H1 (cell line): ENCODE data around the gene PLA2G10. TPM values are rescaled to one million over a fixed set of nuclear protein-coding genes. Genes with fewer than 3 reads are reported as not detected.

Experiments
- CTCF ChIA-PET: fragments of 300-600 bp; sonication (Branson Sonifier 250); formaldehyde crosslinking; loops from one replicate; lab custom pipeline; 2021; ENCODE audit not compliant: partially characterized antibody; lab: Charles Lee
- POLR2A ChIA-PET: fragments of 300-600 bp; sonication (Branson Sonifier 250); formaldehyde crosslinking; loops from one replicate; lab custom pipeline; 2021; ENCODE audit warnings: inconsistent platforms; ENCODE audit not compliant: partially characterized antibody; lab: Charles Lee
- DNase-seq, 2 experiments: peaks; one replicate each; pipeline versions ENCODE4 v3.0.0 to v3.0.0-alpha.2; 2010 to 2022; ENCODE audit warnings: low spot score in 2 of 2, low read depth in 1 of 2, mixed read lengths in 1 of 2
- FAIRE-seq: peaks from 2 replicates; lab custom pipeline; 2011; peaks lifted over from hg19 to GRCh38; lab: Jason Lieb, UNC
- H2AFZ ChIP-seq: 2 replicates; pipeline ENCODE4 v1.8.1; 2012; ENCODE audit warnings: low read length, inconsistent platforms
- H2AK5ac ChIP-seq: 2 replicates; pipeline ENCODE4 v1.6.1; 2013; ENCODE audit warnings: low read depth, low read length
- H2BK120ac ChIP-seq: replicated peaks from 2 replicates; pipeline ENCODE3; 2013; ENCODE audit warnings: low read depth, low read length, inconsistent platforms
- H2BK12ac ChIP-seq: 2 replicates; pipeline ENCODE4 v1.6.1; 2013; ENCODE audit warnings: low read depth, low read length
- H2BK15ac ChIP-seq: 2 replicates; pipeline ENCODE4 v1.6.1; 2013; ENCODE audit warnings: low read length
- H2BK20ac ChIP-seq: 2 replicates; pipeline ENCODE4 v1.6.1; 2013; ENCODE audit warnings: low read length
- H2BK5ac ChIP-seq: 2 replicates; pipeline ENCODE4 v1.6.1; 2013; ENCODE audit warnings: low read depth, low read length
- H3K14ac ChIP-seq: 2 replicates; pipeline ENCODE4 v1.6.1; 2013; ENCODE audit warnings: inconsistent platforms; ENCODE audit not compliant: insufficient read length
- H3K18ac ChIP-seq: 2 replicates; pipeline ENCODE4 v1.6.1; 2013; ENCODE audit warnings: low read length; ENCODE audit errors: extremely low read depth
- H3K23ac ChIP-seq: 2 replicates; pipeline ENCODE4 v1.6.1; 2013; ENCODE audit warnings: inconsistent platforms; ENCODE audit not compliant: insufficient read length
- H3K23me2 ChIP-seq: 2 replicates; pipeline ENCODE4 v1.6.1; 2013; ENCODE audit warnings: low read depth, low read length
- H3K27ac ChIP-seq: 2 replicates; pipeline ENCODE4 v1.6.1; 2011; ENCODE audit warnings: low read depth, low read length, inconsistent platforms
- H3K27me3 ChIP-seq, 4 experiments: replicated peaks in 1 of 4; 1 replicate in 1 of 4; 2 replicates in 3 of 4; pipeline versions ENCODE4 v1.6.1 to v1.8.1; 2011 to 2013; ENCODE audit warnings: low read length in 3 of 4, mild to moderate bottlenecking in 3 of 4, inconsistent platforms in 2 of 4, mixed read lengths in 2 of 4, moderate library complexity in 1 of 4; ENCODE audit not compliant: control insufficient read depth in 3 of 4, insufficient read depth in 3 of 4; ENCODE audit errors: extremely low read depth in 1 of 4
- H3K36me3 ChIP-seq, 4 experiments: 2 replicates each; pipeline versions ENCODE4 v1.6.1 to v1.8.1; 2011 to 2013; ENCODE audit warnings: mild to moderate bottlenecking in 4 of 4, low read length in 3 of 4, moderate library complexity in 2 of 4, control low read depth in 1 of 4, inconsistent platforms in 1 of 4; ENCODE audit not compliant: insufficient read depth in 4 of 4, control insufficient read depth in 2 of 4
- H3K4ac ChIP-seq: replicated peaks from 2 replicates; pipeline ENCODE3; 2013; ENCODE audit warnings: low read length, low read depth, mixed read lengths, inconsistent platforms; ENCODE audit not compliant: insufficient read length
- H3K4me1 ChIP-seq, 4 experiments: replicated peaks in 1 of 4; 1 replicate in 1 of 4; 2 replicates in 3 of 4; pipeline versions ENCODE4 v1.6.1 to v1.8.1; 2011 to 2013; ENCODE audit warnings: low read length in 3 of 4, inconsistent platforms in 2 of 4, mixed read lengths in 1 of 4; ENCODE audit not compliant: insufficient read depth in 4 of 4, control insufficient read depth in 3 of 4
- H3K4me2 ChIP-seq, 2 experiments: 2 replicates each; pipeline versions ENCODE4 v1.6.1 to v1.8.1; 2011 to 2013; ENCODE audit warnings: low read depth in 2 of 2, low read length in 2 of 2, control low read depth in 1 of 2, inconsistent platforms in 1 of 2, mild to moderate bottlenecking in 1 of 2; ENCODE audit not compliant: insufficient read depth in 1 of 2
- H3K4me3 ChIP-seq, 4 experiments: fragments of 200-600, 300-600 bp in 1 of 4; sonication (generic), shearing (Covaris generic), sonication (Bioruptor Twin) in 1 of 4; 2 replicates each; pipeline versions ENCODE4 v1.5.1 to v1.8.1; 2011 to 2016; ENCODE audit warnings: low read length in 4 of 4, low read depth in 3 of 4, control low read depth in 2 of 4, inconsistent platforms in 2 of 4, mild to moderate bottlenecking in 2 of 4, mixed read lengths in 1 of 4, moderate library complexity in 1 of 4; ENCODE audit not compliant: insufficient read depth in 2 of 4; ENCODE audit errors: extremely low read depth in 1 of 4
- H3K56ac ChIP-seq: replicated peaks from 2 replicates; pipeline ENCODE3; 2013; ENCODE audit warnings: low read depth, mild to moderate bottlenecking, mixed read lengths, low read length, inconsistent platforms; ENCODE audit not compliant: insufficient read length
- H3K79me1 ChIP-seq: 2 replicates; pipeline ENCODE4 v1.6.1; 2013; ENCODE audit warnings: low read depth, low read length, control low read depth
- H3K79me2 ChIP-seq, 2 experiments: 2 replicates each; pipeline versions ENCODE4 v1.6.1 to v1.8.1; 2012 to 2013; ENCODE audit warnings: low read length in 2 of 2, mild to moderate bottlenecking in 2 of 2, inconsistent platforms in 1 of 2; ENCODE audit not compliant: insufficient read depth in 2 of 2, control insufficient read depth in 1 of 2
- H3K9ac ChIP-seq, 4 experiments: replicated peaks in 1 of 4; 1 replicate in 1 of 4; 2 replicates in 3 of 4; pipeline versions ENCODE4 v1.6.1 to v1.8.1; 2011 to 2013; ENCODE audit warnings: low read depth in 3 of 4, low read length in 3 of 4, control low read depth in 2 of 4, mild to moderate bottlenecking in 2 of 4, moderate library complexity in 2 of 4, inconsistent platforms in 1 of 4; ENCODE audit errors: extremely low read depth in 1 of 4
- H3K9me3 ChIP-seq, 2 experiments: 2 replicates each; pipeline versions ENCODE4 v1.6.1 to v1.8.1; 2012 to 2013; ENCODE audit warnings: mild to moderate bottlenecking in 2 of 2, moderate library complexity in 2 of 2, control low read depth in 1 of 2, inconsistent platforms in 1 of 2, low read depth in 1 of 2, low read length in 1 of 2, mixed read lengths in 1 of 2; ENCODE audit not compliant: insufficient read depth in 2 of 2
- H4K20me1 ChIP-seq, 2 experiments: replicated peaks in 1 of 2; 2 replicates each; pipeline versions ENCODE3 to v1.8.1; 2011 to 2013; ENCODE audit warnings: inconsistent platforms in 2 of 2, low read length in 2 of 2, mild to moderate bottlenecking in 1 of 2; ENCODE audit not compliant: insufficient read depth in 2 of 2, control insufficient read depth in 1 of 2
- H4K5ac ChIP-seq: 2 replicates; pipeline ENCODE4 v1.6.1; 2013; ENCODE audit warnings: low read length, low read depth, mixed read lengths, inconsistent platforms; ENCODE audit not compliant: insufficient read length
- H4K8ac ChIP-seq: 2 replicates; pipeline ENCODE4 v1.8.0; 2013; ENCODE audit warnings: mild to moderate bottlenecking, moderate library complexity, low read length, inconsistent platforms; ENCODE audit not compliant: insufficient read depth; ENCODE audit errors: extremely low read depth
- H4K91ac ChIP-seq: replicated peaks from 2 replicates; pipeline ENCODE3; 2013; ENCODE audit warnings: low read length, mixed read lengths, inconsistent platforms; ENCODE audit not compliant: insufficient read length
- CBX5 ChIP-seq: fragments of 300-800, 300-1000 bp; sonication (generic); IDR thresholded peaks from 2 replicates; pipeline ENCODE4 v1.7.1; 2016; ENCODE audit warnings: antibody characterized with exemption, low read length, low read depth
- CTCF ChIP-seq, 3 experiments: IDR thresholded peaks; 1 replicate in 2 of 3; 2 replicates in 1 of 3; pipeline versions ENCODE4 v1.5.1 to v1.6.1; 2011; ENCODE audit warnings: low read length in 3 of 3, mild to moderate bottlenecking in 3 of 3, inconsistent platforms in 2 of 3, low read depth in 1 of 3, moderate library complexity in 1 of 3; ENCODE audit not compliant: insufficient read depth in 1 of 3; ENCODE audit errors: control extremely low read depth in 1 of 3
- RXRA ChIP-seq: IDR thresholded peaks from 2 replicates; pipeline ENCODE4 v1.6.1; 2011; ENCODE audit warnings: low read depth, mild to moderate bottlenecking, low read length, moderate library complexity; ENCODE audit not compliant: insufficient read depth
- WGBS, 2 experiments: shearing (Covaris generic) in 1 of 2; methylation state at CpG; one replicate each; pipeline versions ENCODE4 v1.1.6 to v1.1.7; 2013 to 2015; ENCODE audit warnings: low lambda C conversion rate in 2 of 2, mixed read lengths in 2 of 2, inconsistent platforms in 1 of 2, low coverage in 1 of 2, missing lambda C conversion rate in 1 of 2; ENCODE audit not compliant: insufficient replicate concordance in 2 of 2, insufficient coverage in 1 of 2, insufficient read length in 1 of 2; ENCODE audit errors: extremely low coverage in 1 of 2, missing lambda C conversion rate in 1 of 2; 5-methylcytosine and 5-hydroxymethylcytosine counted together
- polyA plus RNA-seq, 7 experiments: library from polyadenylated mRNA; depleted of rRNA in 3 of 7; stranded (reverse) in 5 of 7; unstranded in 2 of 7; fragments of >200 nt in 5 of 7; fragments of 200-250 nt in 2 of 7; gene quantifications; 1 replicate in 5 of 7; 2 replicates in 1 of 7; 4 replicates in 1 of 7; pipeline versions ENCODE4 v1.2.1 to v1.2.3, GENCODE V29; 2011 to 2013; ENCODE audit warnings: missing spikeins in 2 of 7, mixed read lengths in 2 of 7
- total RNA-seq: library from RNA; stranded (reverse); fragmentation: NEBNext Ultra II Directional; extraction: Animal tissue kit (Norgen Biotek cat#: 25700); gene quantifications from 2 replicates; pipeline ENCODE4 v1.2.1, GENCODE V29; 2021

Gene PLA2G10
- total and polyA plus RNA-seq, 2 of the 8 experiments (the other 6 are each of a cell fraction or from before 2014, with no cell fraction given) = 0.60 to 2.2 TPM

GRCh38 chr16:14669776-14670175, 24.3 kb downstream of the PLA2G10 start:
- ChIA-PET CTCF (no interaction called here), POLR2A (interaction anchor here (1.3 kb wide), 1 partner anchor 19 kb away, joined by 5 read pairs; no protein-coding TSS in a partner anchor)
- no peaks in the 10 kb centered on the region for H3K27me3 ChIP-seq
- H3K4me2 ChIP-seq = no peak overlapping the region
- H3K9me3 ChIP-seq = no peaks in the 10 kb centered on the region
- H3K23ac ChIP-seq = no peak overlapping the region
- H3K4me1 ChIP-seq = no peaks in the 10 kb centered on the region
- no peak overlapping the region for H2BK5ac ChIP-seq
- no peak overlapping the region for H3K9ac ChIP-seq
- no peak overlapping the region for H3K27ac ChIP-seq
- no peaks in the 10 kb centered on the region for H3K79me2 ChIP-seq
- H3K4ac ChIP-seq = no peak overlapping the region
- no peak overlapping the region for H3K4me3 ChIP-seq
- FAIRE-seq (no peak), DNase-seq (no peak)
- TF ChIP-seq RXRA (no peak), CBX5 (no peak), CTCF (IDR thresholded peaks at IDR 0.05; ENCODE audit: control extremely low read depth in 1 of 3, insufficient read depth in 1 of 3, low read depth in 1 of 3, low read length in 3 of 3) (peak in 2 of 3 experiments; percentile 27 to 45; a peak in 2 of 4 replicates)
- H4K5ac ChIP-seq = no peak overlapping the region
- H3K36me3 ChIP-seq = peaks cover 14 to 33% (median 27%) of the 10 kb centered on the region in 4 experiments
- no peak overlapping the region for H3K14ac ChIP-seq
- WGBS, 2 experiments = 94% methylated on average over 4 of the region's 4 CpGs; no CpG with 5 or more reads in 1 of the 2 experiments
- no peaks in the 10 kb centered on the region for H3K23me2 ChIP-seq
- no peak overlapping the region for H4K91ac ChIP-seq
- H4K8ac ChIP-seq = no peak overlapping the region
- no peak overlapping the region for H3K56ac ChIP-seq
- H2BK12ac ChIP-seq = no peak overlapping the region
- no peak overlapping the region for H3K18ac ChIP-seq
- H2BK20ac ChIP-seq = no peak overlapping the region
- H2BK15ac ChIP-seq = no peak overlapping the region
- H2BK120ac ChIP-seq = no peak overlapping the region
- H2AK5ac ChIP-seq = no peak overlapping the region
- no peak overlapping the region for H2AFZ ChIP-seq
- no peaks in the 10 kb centered on the region for H3K79me1 ChIP-seq
- H4K20me1 ChIP-seq = peaks cover 2 to 3% of the 10 kb centered on the region in 2 experiments
